DOHH2 (cell line): ENCODE measurements around the gene PUS7.
A peak's percentile ranks its signal among the peaks of the same experiment; 100 is the strongest.

Experiments
- H3F3A ChIP-seq: fragments of 200-600 bp; sonication (generic), shearing (Covaris generic); 2 replicates; pipeline ENCODE4 v1.6.0; 2016; ENCODE audit warnings: antibody characterized with exemption, mild to moderate bottlenecking; ENCODE audit not compliant: control insufficient read depth, insufficient read depth
- H3K27ac ChIP-seq: fragments of 200-600 bp; sonication (generic); 2 replicates; pipeline ENCODE4 v1.5.1; 2014; ENCODE audit warnings: low read depth, mild to moderate bottlenecking, low read length, moderate library complexity
- H3K27me3 ChIP-seq: fragments of 200-600 bp; sonication (generic); 2 replicates; pipeline ENCODE4 v1.6.1; 2014; ENCODE audit warnings: mild to moderate bottlenecking, low read length, mixed read lengths; ENCODE audit not compliant: control insufficient read depth
- H3K36me3 ChIP-seq: fragments of 200-600 bp; sonication (generic); 2 replicates; pipeline ENCODE4 v1.6.1; 2014; ENCODE audit warnings: mild to moderate bottlenecking, low read length, moderate library complexity, mixed read lengths; ENCODE audit not compliant: control insufficient read depth
- H3K4me1 ChIP-seq: fragments of 200-600 bp; sonication (generic); 2 replicates; pipeline ENCODE4 v1.6.1; 2014; ENCODE audit warnings: mild to moderate bottlenecking, low read length, mixed read lengths; ENCODE audit not compliant: control insufficient read depth
- H3K4me2 ChIP-seq: fragments of 200-600 bp; sonication (generic); 2 replicates; pipeline ENCODE4 v1.6.0; 2014; ENCODE audit warnings: mild to moderate bottlenecking, low read length, moderate library complexity
- H3K4me3 ChIP-seq: fragments of 200-600 bp; sonication (generic); 2 replicates; pipeline ENCODE4 v1.5.1; 2014; ENCODE audit warnings: mild to moderate bottlenecking, low read length, mixed read lengths
- H3K79me2 ChIP-seq: fragments of 200-600 bp; sonication (generic); 2 replicates; pipeline ENCODE4 v1.6.1; 2014; ENCODE audit warnings: mild to moderate bottlenecking, low read length, mixed read lengths; ENCODE audit not compliant: control insufficient read depth
- H3K9me2 ChIP-seq: fragments of 200-600 bp; sonication (generic); replicated peaks from 2 replicates; pipeline ENCODE4 v1.6.1; 2014; ENCODE audit warnings: mild to moderate bottlenecking, low read length, mixed read lengths; ENCODE audit not compliant: control insufficient read depth
- H3K9me3 ChIP-seq: fragments of 200-600 bp; sonication (generic); 2 replicates; pipeline ENCODE4 v1.6.1; 2014; ENCODE audit warnings: antibody characterized with exemption, low read length, mixed read lengths; ENCODE audit not compliant: control insufficient read depth, insufficient read depth
- H4K20me1 ChIP-seq: fragments of 200-600 bp; sonication (generic); 2 replicates; pipeline ENCODE4 v1.6.0; 2014; ENCODE audit warnings: low read depth, mild to moderate bottlenecking, antibody characterized with exemption, low read length, moderate library complexity; ENCODE audit not compliant: control insufficient read depth, insufficient read depth
- CTCF ChIP-seq: fragments of 200-600 bp; sonication (generic); IDR thresholded peaks from one replicate; pipeline ENCODE4 v1.5.1; 2014; ENCODE audit warnings: antibody characterized with exemption, mild to moderate bottlenecking, low read depth, low read length; ENCODE audit not compliant: poor library complexity, severe bottlenecking
- EZH2phosphoT487 ChIP-seq: fragments of 200-600 bp; sonication (generic); IDR thresholded peaks from 2 replicates; pipeline ENCODE4 v1.6.1; 2017; ENCODE audit warnings: borderline replicate concordance, mild to moderate bottlenecking, antibody characterized with exemption, low read length, moderate library complexity, mixed read lengths

PUS7 gene

GRCh38 chr7:105521717-105522463, at the start of gene PUS7:
TSS of gene PUS7 (minus strand) at chr7:105522271. CDS start at chr7:105508512, 13,759 bp downstream.
- Histone ChIP-seq H4K20me1 (peaks cover 9% of the 10 kb centered on the region; the same call in 1 of the 2 replicates), H3K4me1 (peaks cover 38% of the 10 kb centered on the region), H3F3A (peaks cover 3% of the 10 kb centered on the region; the same call in 1 of the 2 replicates), H3K4me3 (peak within 1 kb of the TSS; percentile 92), H3K9me3 (no peaks in the 10 kb centered on the region), H3K36me3 (peaks cover 25% of the 10 kb centered on the region), H3K27ac (peak within 1 kb of the TSS; percentile 33), H3K9me2 (no peaks in the 10 kb centered on the region), H3K27me3 (no peaks in the 10 kb centered on the region), H3K4me2 (peak within 1 kb of the TSS; percentile 73), H3K79me2 (peaks cover 51% of the 10 kb centered on the region)
- TF ChIP-seq CTCF, result no peak

DNA sequence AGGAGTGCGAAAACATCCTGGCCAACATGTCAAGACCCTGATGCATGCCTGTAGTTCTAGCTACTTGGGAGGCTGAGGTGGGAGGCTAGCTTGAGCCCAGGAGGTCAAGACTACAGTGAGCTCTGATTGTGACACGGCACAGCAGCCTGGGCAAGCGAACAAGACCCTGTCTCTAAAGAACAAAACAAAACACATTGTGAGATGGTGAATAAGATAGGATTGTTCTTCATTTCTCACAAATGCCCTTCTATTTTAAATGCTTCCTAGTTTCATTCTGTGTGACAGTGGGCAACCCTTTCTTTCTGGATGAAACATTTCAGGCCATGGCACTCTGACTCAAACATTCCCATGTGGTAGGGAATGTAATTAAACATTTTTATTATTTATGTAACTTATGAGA, 45.8 kb upstream of the PUS7 start:
- Histone ChIP-seq H3K27ac (no peak overlapping the region), H3K36me3 (peaks cover 65% of the 10 kb centered on the region)

DNA sequence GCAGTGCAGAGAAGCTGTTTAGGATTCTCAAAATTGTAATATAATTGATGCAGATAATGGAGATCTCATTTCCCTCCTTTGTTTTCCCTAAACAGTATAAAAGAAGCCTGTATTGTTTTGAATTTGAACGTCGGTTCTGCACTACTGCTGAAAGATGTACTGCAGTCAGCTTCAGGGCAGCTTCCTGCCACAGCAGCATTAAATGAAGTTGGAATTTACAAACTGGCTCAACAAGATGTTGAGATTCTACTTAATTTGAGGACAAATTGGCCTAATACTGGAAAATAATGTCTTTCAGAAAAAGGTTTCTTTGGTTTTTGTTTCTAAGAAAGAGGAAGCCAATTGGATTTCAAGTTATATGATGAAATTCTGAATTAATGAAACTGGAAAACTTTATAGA, 45.0 kb upstream of the PUS7 start:
- TF ChIP-seq EZH2phosphoT487 (no peak), CTCF (no peak)
- Histone ChIP-seq H3K27ac (no peak overlapping the region), H3K4me2 (no peak overlapping the region), H3K79me2 (no peaks in the 10 kb centered on the region), H3F3A (peaks cover 17% of the 10 kb centered on the region; the same call in 1 of the 2 replicates), H3K4me1 (no peaks in the 10 kb centered on the region), H3K9me2 (no peaks in the 10 kb centered on the region), H4K20me1 (no peaks in the 10 kb centered on the region), H3K4me3 (no peak overlapping the region), H3K36me3 (peaks cover 73% of the 10 kb centered on the region), H3K9me3 (no peaks in the 10 kb centered on the region), H3K27me3 (no peaks in the 10 kb centered on the region)

More for the DNA sequence above, 45.8 kb upstream of the PUS7 start:
- Histone ChIP-seq H3K4me2 (no peak overlapping the region), H3K4me3 (no peak overlapping the region), H4K20me1 (no peaks in the 10 kb centered on the region), H3K4me1 (no peaks in the 10 kb centered on the region), H3K79me2 (no peaks in the 10 kb centered on the region), H3K9me3 (no peaks in the 10 kb centered on the region), H3K27me3 (no peaks in the 10 kb centered on the region), H3F3A (peaks cover 17% of the 10 kb centered on the region; the same call in 1 of the 2 replicates), H3K9me2 (no peaks in the 10 kb centered on the region)
- no peak for TF ChIP-seq CTCF
- TF ChIP-seq EZH2phosphoT487, result no peak
